Measurements from ENCODE around the gene BLVRB.

GRCh38 chr19:40452016-40452415, 13.5 kb downstream of the BLVRB start:
- TF ChIP-seq, protein P1, sequence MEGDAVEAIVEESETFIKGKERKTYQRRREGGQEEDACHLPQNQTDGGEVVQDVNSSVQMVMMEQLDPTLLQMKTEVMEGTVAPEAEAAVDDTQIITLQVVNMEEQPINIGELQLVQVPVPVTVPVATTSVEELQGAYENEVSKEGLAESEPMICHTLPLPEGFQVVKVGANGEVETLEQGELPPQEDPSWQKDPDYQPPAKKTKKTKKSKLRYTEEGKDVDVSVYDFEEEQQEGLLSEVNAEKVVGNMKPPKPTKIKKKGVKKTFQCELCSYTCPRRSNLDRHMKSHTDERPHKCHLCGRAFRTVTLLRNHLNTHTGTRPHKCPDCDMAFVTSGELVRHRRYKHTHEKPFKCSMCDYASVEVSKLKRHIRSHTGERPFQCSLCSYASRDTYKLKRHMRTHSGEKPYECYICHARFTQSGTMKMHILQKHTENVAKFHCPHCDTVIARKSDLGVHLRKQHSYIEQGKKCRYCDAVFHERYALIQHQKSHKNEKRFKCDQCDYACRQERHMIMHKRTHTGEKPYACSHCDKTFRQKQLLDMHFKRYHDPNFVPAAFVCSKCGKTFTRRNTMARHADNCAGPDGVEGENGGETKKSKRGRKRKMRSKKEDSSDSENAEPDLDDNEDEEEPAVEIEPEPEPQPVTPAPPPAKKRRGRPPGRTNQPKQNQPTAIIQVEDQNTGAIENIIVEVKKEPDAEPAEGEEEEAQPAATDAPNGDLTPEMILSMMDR (IDR thresholded peaks at IDR 0.05) = no peak
- no peak for TF ChIP-seq POLR2AphosphoS5 (IDR thresholded peaks at IDR 0.05; ENCODE audit: low read depth, low read length)
